ENCODE results near the gene KRTAP8-1. TPM values are rescaled to one million over a fixed set of nuclear protein-coding genes. Genes with fewer than 3 reads are reported as not detected.

KRTAP8-1 gene
- total and polyA plus RNA-seq, 5 donors from 2014 or later: not detected

DNA sequence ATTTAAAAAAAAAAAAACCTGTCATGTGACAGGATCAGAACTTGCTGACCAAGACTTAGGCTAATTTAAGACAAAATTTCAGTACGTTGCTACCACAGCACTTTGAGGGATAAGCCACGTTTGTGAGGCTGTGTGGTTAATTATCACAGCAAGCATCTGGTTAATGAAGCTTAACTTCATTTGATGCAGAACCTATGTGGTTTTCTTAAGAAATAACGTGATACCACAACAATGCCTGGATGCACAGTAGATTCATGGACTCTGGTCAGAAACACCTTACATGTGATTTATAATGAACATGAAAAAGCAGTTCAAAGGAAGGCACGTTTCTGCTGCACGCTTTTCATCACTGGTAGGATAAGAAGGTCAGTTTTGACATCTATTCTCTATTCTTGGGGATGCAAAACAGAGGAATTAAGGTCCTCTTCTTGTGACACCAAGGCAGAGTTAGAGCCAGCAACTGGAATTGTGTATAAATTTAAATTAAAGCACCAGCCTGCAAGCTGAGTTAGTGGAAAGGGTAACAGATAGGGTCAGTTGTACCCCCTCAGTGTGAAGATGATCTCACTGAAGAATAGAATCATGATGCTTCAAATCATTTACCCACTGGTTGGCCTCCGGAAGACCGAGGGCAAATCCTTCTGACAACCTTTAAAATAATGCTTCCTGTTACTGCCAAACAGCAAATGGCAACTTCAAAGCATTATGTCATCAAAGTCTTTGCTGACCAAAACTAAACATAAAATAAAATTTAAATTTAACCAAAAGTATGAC, 6.0 kb upstream of the KRTAP8-1 start:
- H3K27me3 ChIP-seq (ENCODE audit: control insufficient read depth, insufficient read depth, low read length): peaks cover 3% of the 10 kb centered on the region
- no peaks in the 10 kb centered on the region for H3K4me1 ChIP-seq (ENCODE audit: control insufficient read depth, insufficient read depth, low read length, poor library complexity, severe bottlenecking)
- no peaks in the 10 kb centered on the region for H3K36me3 ChIP-seq (ENCODE audit: control insufficient read depth, insufficient read depth, low read length)
- Mint-ChIP-seq H3K36me3 (no peaks in the 10 kb centered on the region), H3K27me3 (peaks cover 10% of the 10 kb centered on the region), H3K4me3 (no peak overlapping the region), H3K4me1 (peaks cover 0 to 3% (median 0%) of the 10 kb centered on the region in 4 donors), H3K9me3 (peaks cover 0 to 2% (median 0%) of the 10 kb centered on the region in 7 donors), H3K27ac (no peak overlapping the region)
- H3K27ac ChIP-seq (ENCODE audit: insufficient read depth, low read length, poor library complexity, severe bottlenecking): no peak overlapping the region
- ATAC-seq (ENCODE audit: low read depth in 2 of 2) (no peak), DNase-seq (no peak)
- H3K9me3 ChIP-seq (ENCODE audit: control insufficient read depth in 2 of 2, low read length in 2 of 2): no peaks in the 10 kb centered on the region
- H3K4me3 ChIP-seq (ENCODE audit: low read depth, low read length): no peak overlapping the region

DNA sequence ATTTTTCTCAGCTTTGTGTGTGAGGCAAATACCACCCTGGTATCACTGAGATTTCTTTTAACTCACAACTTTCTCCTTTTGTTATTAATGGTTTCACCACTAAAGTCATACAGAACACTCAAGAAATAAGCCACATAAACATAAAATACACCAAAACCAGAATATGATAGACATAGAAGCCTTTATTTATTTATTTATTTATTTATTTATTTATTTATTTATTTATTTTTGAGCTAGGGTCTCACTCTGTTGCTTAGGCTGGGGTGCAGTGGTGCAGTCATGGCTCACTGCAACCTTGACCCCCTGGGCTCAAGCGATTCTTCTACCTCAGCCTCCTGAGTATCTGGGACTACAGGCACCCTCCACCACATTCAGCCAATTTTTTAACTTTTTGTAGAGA, 12.5 kb downstream of the KRTAP8-1 start:
- H3K4me1 Mint-ChIP-seq: no peaks in the 10 kb centered on the region
- no peak for ATAC-seq (ENCODE audit: low read depth in 2 of 2)
- DNase-seq: no peak
- no peaks in the 10 kb centered on the region for H3K4me1 ChIP-seq (ENCODE audit: control insufficient read depth, insufficient read depth, low read length, poor library complexity, severe bottlenecking)
- H3K9me3 Mint-ChIP-seq: peaks cover 0 to 4% (median 0%) of the 10 kb centered on the region in 7 donors
- no peak overlapping the region for H3K4me3 ChIP-seq (ENCODE audit: low read depth, low read length)
- peak overlapping the region in 1 of 3 donors; percentile 20 for H3K27ac Mint-ChIP-seq
- H3K4me3 Mint-ChIP-seq: no peak overlapping the region
- H3K36me3 Mint-ChIP-seq: no peaks in the 10 kb centered on the region
- H3K36me3 ChIP-seq (ENCODE audit: control insufficient read depth, insufficient read depth, low read length): no peaks in the 10 kb centered on the region
- no peaks in the 10 kb centered on the region for H3K9me3 ChIP-seq (ENCODE audit: control insufficient read depth in 2 of 2, low read length in 2 of 2)
- no peaks in the 10 kb centered on the region for H3K27me3 ChIP-seq (ENCODE audit: control insufficient read depth, insufficient read depth, low read length)
- no peak overlapping the region for H3K27ac ChIP-seq (ENCODE audit: insufficient read depth, low read length, poor library complexity, severe bottlenecking)
- peaks cover 14% of the 10 kb centered on the region for H3K27me3 Mint-ChIP-seq

DNA sequence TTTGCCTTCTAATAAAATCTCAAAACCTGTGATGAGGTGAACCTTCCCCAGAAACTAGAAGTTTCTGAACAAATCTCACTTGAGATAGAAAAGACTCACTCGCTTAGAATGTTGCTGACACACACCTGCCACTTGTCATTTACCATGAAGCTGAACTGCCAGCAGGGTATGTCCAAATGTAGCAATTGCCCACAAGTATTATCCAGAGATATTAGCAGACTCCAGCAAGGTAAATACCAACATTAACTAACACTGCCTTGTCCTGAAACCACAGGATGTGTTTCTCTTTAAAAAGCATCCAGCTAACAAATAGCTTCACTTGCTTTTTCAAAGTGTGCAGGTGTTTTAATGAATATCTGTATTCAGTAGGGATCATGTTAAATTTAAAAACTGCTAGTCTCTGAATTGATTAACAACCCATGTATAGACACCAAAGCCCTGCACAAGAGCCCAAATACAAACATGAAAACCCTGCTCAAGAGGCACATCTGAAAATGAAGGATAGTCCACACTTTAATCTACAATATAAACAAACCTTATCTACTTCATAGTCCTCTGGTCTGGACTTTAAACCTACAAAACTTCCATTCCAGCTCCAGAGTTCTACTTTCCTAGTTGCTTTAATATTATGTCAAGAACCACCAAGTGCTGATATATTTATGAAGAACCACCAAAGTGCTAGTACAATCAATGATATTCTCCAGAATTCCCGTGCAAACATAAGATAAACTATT, 19.3 kb downstream of the KRTAP8-1 start:
- no peak for ATAC-seq (ENCODE audit: low read depth in 2 of 2)
- peaks cover 0 to 2% (median 0%) of the 10 kb centered on the region in 7 donors for H3K9me3 Mint-ChIP-seq
- H3K27me3 Mint-ChIP-seq: peaks cover 4% of the 10 kb centered on the region

DNA sequence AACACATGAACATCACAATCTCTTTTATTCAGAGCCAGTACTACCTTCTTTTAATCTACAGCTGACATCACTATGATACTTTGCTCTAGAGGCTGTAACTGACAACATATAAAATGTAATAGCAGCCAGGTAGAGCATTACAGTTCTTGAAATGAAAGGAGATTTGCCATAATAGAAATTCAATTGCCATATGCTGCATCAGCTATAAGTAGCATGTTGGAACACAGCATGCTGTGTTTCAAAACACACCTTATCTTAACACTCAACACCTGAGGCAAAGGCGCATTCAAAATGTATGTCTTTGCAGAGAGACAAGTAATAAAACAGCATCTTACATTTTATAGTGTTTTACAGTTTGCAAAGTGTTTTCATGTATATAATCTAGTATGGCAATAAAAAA, 33.8 kb downstream of the KRTAP8-1 start:
- H3K4me1 ChIP-seq (ENCODE audit: control insufficient read depth, insufficient read depth, low read length, poor library complexity, severe bottlenecking): no peaks in the 10 kb centered on the region
- no peak overlapping the region for H3K27ac ChIP-seq (ENCODE audit: insufficient read depth, low read length, poor library complexity, severe bottlenecking)
- ATAC-seq (ENCODE audit: low read depth in 2 of 2) (no peak), DNase-seq (no peak)
- no peak overlapping the region for H3K4me3 Mint-ChIP-seq
- peaks cover 0 to 1% (median 0%) of the 10 kb centered on the region in 7 donors for H3K9me3 Mint-ChIP-seq
- H3K4me1 Mint-ChIP-seq: no peaks in the 10 kb centered on the region
- no peaks in the 10 kb centered on the region for H3K36me3 ChIP-seq (ENCODE audit: control insufficient read depth, insufficient read depth, low read length)
- H3K27ac Mint-ChIP-seq: no peak overlapping the region
- H3K36me3 Mint-ChIP-seq: no peaks in the 10 kb centered on the region
- no peak overlapping the region for H3K4me3 ChIP-seq (ENCODE audit: low read depth, low read length)
- H3K27me3 ChIP-seq (ENCODE audit: control insufficient read depth, insufficient read depth, low read length): no peaks in the 10 kb centered on the region
- no peaks in the 10 kb centered on the region for H3K27me3 Mint-ChIP-seq
- H3K9me3 ChIP-seq (ENCODE audit: control insufficient read depth in 2 of 2, low read length in 2 of 2): no peaks in the 10 kb centered on the region

More for the DNA sequence above, 19.3 kb downstream of the KRTAP8-1 start:
- H3K27ac ChIP-seq (ENCODE audit: insufficient read depth, low read length, poor library complexity, severe bottlenecking): no peak overlapping the region
- no peak for DNase-seq
- no peak overlapping the region for H3K4me3 ChIP-seq (ENCODE audit: low read depth, low read length)
- H3K4me1 ChIP-seq (ENCODE audit: control insufficient read depth, insufficient read depth, low read length, poor library complexity, severe bottlenecking): no peaks in the 10 kb centered on the region
- no peaks in the 10 kb centered on the region for H3K9me3 ChIP-seq (ENCODE audit: control insufficient read depth in 2 of 2, low read length in 2 of 2)
- Mint-ChIP-seq H3K4me3 (no peak overlapping the region), H3K27ac (no peak overlapping the region), H3K4me1 (no peaks in the 10 kb centered on the region), H3K36me3 (no peaks in the 10 kb centered on the region)
- no peaks in the 10 kb centered on the region for H3K27me3 ChIP-seq (ENCODE audit: control insufficient read depth, insufficient read depth, low read length)
- H3K36me3 ChIP-seq (ENCODE audit: control insufficient read depth, insufficient read depth, low read length): no peaks in the 10 kb centered on the region

DNA sequence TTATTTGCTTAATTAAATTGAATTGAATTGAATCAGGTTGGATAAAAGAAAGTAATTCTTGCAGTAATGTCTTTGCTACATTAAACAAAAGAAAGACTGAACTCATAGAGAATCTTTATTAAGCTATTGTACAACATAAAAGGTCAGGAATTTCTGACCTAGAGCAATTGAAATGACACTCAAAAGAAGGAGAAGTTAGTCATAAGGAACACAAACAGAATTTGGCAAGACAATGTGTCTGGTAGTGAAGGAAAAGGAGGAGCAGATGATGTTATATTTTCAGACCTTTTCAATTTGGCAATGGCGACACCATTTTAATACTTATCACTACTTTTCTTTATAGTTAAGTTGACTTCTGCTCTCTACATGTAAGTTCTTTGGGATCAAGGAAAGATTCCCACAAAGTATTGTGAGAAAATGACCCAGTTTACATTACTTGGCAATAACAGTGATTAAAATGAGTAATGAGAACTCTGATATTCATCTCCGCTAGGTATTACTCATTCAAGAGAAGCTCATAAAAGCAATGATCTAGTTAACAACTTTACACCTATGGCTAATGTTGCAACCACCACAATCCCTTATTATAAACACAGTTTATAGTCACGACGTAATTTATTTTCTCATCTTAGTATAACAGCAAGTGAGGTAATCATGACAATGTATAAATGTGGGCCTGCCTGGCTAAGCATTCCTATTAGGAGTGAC, 43.2 kb downstream of the KRTAP8-1 start:
- H3K4me1 Mint-ChIP-seq: no peaks in the 10 kb centered on the region
- H3K27ac ChIP-seq (ENCODE audit: insufficient read depth, low read length, poor library complexity, severe bottlenecking): no peak overlapping the region
- H3K4me3 Mint-ChIP-seq: no peak overlapping the region
- no peaks in the 10 kb centered on the region for H3K27me3 ChIP-seq (ENCODE audit: control insufficient read depth, insufficient read depth, low read length)
- H3K36me3 Mint-ChIP-seq: no peaks in the 10 kb centered on the region
- H3K27ac Mint-ChIP-seq: no peak overlapping the region
- H3K36me3 ChIP-seq (ENCODE audit: control insufficient read depth, insufficient read depth, low read length): no peaks in the 10 kb centered on the region
- DNase-seq (no peak), ATAC-seq (ENCODE audit: low read depth in 2 of 2) (no peak)
- peaks cover 0 to 4% (median 1%) of the 10 kb centered on the region in 7 donors for H3K9me3 Mint-ChIP-seq
- H3K9me3 ChIP-seq (ENCODE audit: control insufficient read depth in 2 of 2, low read length in 2 of 2): no peaks in the 10 kb centered on the region
- no peak overlapping the region for H3K4me3 ChIP-seq (ENCODE audit: low read depth, low read length)
- no peaks in the 10 kb centered on the region for H3K27me3 Mint-ChIP-seq
- H3K4me1 ChIP-seq (ENCODE audit: control insufficient read depth, insufficient read depth, low read length, poor library complexity, severe bottlenecking): no peaks in the 10 kb centered on the region

Other genes with a start within 250 kb of the KRTAP8-1 start
- gene KRTAP22-2, start 222.9 kb downstream of the KRTAP8-1 start, total RNA-seq: not detected
- not detected for gene KRTAP22-2, start 222.9 kb downstream of the KRTAP8-1 start, polyA plus RNA-seq
- gene KRTAP6-3, start 220.8 kb downstream of the KRTAP8-1 start, total RNA-seq: not detected
- not detected for gene KRTAP6-3, start 220.8 kb downstream of the KRTAP8-1 start, polyA plus RNA-seq
- gene KRTAP6-2, start 214.4 kb downstream of the KRTAP8-1 start, total RNA-seq: not detected
- not detected for gene KRTAP6-2, start 214.4 kb downstream of the KRTAP8-1 start, polyA plus RNA-seq
- gene KRTAP22-1, start 212.2 kb downstream of the KRTAP8-1 start, total RNA-seq: not detected
- gene KRTAP22-1, start 212.2 kb downstream of the KRTAP8-1 start, polyA plus RNA-seq: not detected
- gene KRTAP6-1, start 199.3 kb downstream of the KRTAP8-1 start, total RNA-seq: not detected
- not detected for gene KRTAP6-1, start 199.3 kb downstream of the KRTAP8-1 start, polyA plus RNA-seq
- not detected for gene KRTAP20-1, start 196.8 kb downstream of the KRTAP8-1 start, total RNA-seq
- not detected for gene KRTAP20-1, start 196.8 kb downstream of the KRTAP8-1 start, polyA plus RNA-seq
- gene KRTAP20-4, start 192.6 kb downstream of the KRTAP8-1 start, total RNA-seq: not detected
- gene KRTAP20-4, start 192.6 kb downstream of the KRTAP8-1 start, polyA plus RNA-seq: not detected
- gene KRTAP20-2, start 178.1 kb downstream of the KRTAP8-1 start, total RNA-seq: not detected
- not detected for gene KRTAP20-2, start 178.1 kb downstream of the KRTAP8-1 start, polyA plus RNA-seq
- not detected for gene KRTAP20-3, start 170.4 kb downstream of the KRTAP8-1 start, total RNA-seq
- not detected for gene KRTAP20-3, start 170.4 kb downstream of the KRTAP8-1 start, polyA plus RNA-seq
- not detected for gene KRTAP21-3, start 94.5 kb downstream of the KRTAP8-1 start, total RNA-seq
- gene KRTAP21-3, start 94.5 kb downstream of the KRTAP8-1 start, polyA plus RNA-seq: not detected
- gene KRTAP21-2, start 66.0 kb downstream of the KRTAP8-1 start, total RNA-seq: not detected
- not detected for gene KRTAP21-2, start 66.0 kb downstream of the KRTAP8-1 start, polyA plus RNA-seq
- gene KRTAP21-1, start 57.8 kb downstream of the KRTAP8-1 start, total RNA-seq: not detected
- gene KRTAP21-1, start 57.8 kb downstream of the KRTAP8-1 start, polyA plus RNA-seq: not detected
- gene KRTAP7-1, start 16.5 kb upstream of the KRTAP8-1 start, total RNA-seq: not detected
- not detected for gene KRTAP7-1, start 16.5 kb upstream of the KRTAP8-1 start, polyA plus RNA-seq
- gene KRTAP11-1, start 68.3 kb upstream of the KRTAP8-1 start, total RNA-seq: not detected
- gene KRTAP11-1, start 68.3 kb upstream of the KRTAP8-1 start, polyA plus RNA-seq: not detected
- not detected for gene KRTAP19-8, start 225.2 kb upstream of the KRTAP8-1 start, total RNA-seq
- gene KRTAP19-8, start 225.2 kb upstream of the KRTAP8-1 start, polyA plus RNA-seq: not detected